Tibial nerve (tissue), 4 donors: Measurements from ENCODE around the gene B3GAT2.

Experiments
- CTCF ChIP-seq, 5 experiments: fragments of 200-600 bp in 3 of 5; fragments of 450-650 bp in 2 of 5; sonication (generic) in 3 of 5; IDR thresholded peaks; one replicate each; pipeline ENCODE4 v1.5.1; 2016 to 2019; ENCODE audit warnings: antibody characterized with exemption in 5 of 5, mild to moderate bottlenecking in 3 of 5, moderate library complexity in 2 of 5
- EP300 ChIP-seq, 2 donors: sonication (generic); formaldehyde crosslinking; IDR thresholded peaks; one replicate each; pipeline ENCODE4 v1.6.1; 2017; ENCODE audit warnings: antibody characterized with exemption in 2 of 2, mild to moderate bottlenecking in 1 of 2
- POLR2A ChIP-seq, 2 donors: fragments of 450-650 bp; IDR thresholded peaks; one replicate each; pipeline ENCODE4 v1.6.1; 2017; ENCODE audit warnings: antibody characterized with exemption in 2 of 2, mild to moderate bottlenecking in 2 of 2, moderate library complexity in 2 of 2

GRCh38 chr6:70995411-70995810 lies 38.6 kb upstream of the B3GAT2 start:
- TF ChIP-seq POLR2A (IDR thresholded peaks at IDR 0.05) (no peak), CTCF (IDR thresholded peaks at IDR 0.05) (no peak), EP300 (IDR thresholded peaks at IDR 0.05) (no peak)
